Measurements from ENCODE around the gene SYNE2.

SYNE2 gene

DNA sequence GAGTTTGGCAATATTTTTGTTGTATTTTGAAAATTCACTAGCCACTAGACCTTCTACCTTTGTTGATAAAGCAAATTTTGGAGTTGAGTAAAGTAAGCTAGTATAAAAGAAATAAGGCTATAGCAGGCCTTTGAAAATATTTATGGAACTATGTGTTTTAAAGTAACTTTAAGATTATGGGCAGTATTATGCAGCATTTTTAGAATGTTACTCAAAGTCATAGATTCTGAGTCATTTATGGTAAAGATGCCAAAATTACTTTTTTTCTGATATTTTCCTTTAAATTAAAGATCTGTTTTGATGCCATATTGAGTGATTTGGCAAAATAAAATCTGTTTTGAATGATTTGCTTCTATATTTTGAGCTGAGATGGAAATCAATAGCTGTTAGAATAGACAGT, 57.2 kb downstream of the SYNE2 start:
- Histone ChIP-seq H3K27ac (ENCODE audit: insufficient read depth, low read depth, low read length, poor library complexity, severe bottlenecking) (no peak overlapping the region), H3K4me3 (ENCODE audit: insufficient read depth, low read depth, low read length) (no peak overlapping the region), H3K36me3 (ENCODE audit: control insufficient read depth, insufficient read depth, low read length) (no peaks in the 10 kb centered on the region)

DNA sequence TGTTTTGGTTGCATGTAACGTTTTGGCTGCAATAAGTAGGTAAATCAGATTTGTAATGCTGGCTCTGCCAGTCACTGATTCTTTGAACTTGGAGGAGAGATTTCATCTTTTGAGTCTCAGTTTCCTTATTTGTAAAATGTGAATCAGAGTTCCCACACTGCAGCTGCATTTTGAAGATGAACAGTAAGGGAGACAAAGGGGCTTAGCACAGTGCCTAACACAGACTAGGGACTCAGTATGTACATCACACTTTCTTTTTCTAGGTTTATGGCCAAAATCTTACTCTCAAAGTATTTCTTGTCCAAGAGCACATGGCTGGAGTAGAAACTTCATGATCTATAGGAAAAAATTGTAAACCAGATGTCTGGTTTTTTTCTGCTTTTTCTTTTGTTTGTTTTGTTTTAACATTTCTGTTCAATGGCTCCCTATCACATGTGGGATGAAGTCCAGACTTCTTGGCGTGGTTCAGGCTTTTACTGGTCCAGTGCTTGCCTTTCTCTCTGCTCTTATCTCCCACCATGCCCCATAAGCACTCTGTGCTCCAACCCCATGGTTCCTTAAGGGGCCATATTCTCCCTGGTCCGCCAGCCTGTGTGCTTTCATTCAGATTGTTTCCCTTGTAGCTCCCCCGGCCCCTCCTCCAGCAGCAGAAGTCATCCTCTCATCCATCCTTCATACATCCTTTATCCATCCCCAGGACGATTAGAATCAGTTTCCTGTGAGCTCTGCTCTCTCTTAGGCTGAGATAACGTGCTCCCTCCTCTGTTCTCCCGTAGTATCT, 58.0 kb downstream of the SYNE2 start:
- Histone ChIP-seq H3K4me3 (ENCODE audit: insufficient read depth, low read depth, low read length) (no peak overlapping the region), H3K9me3 (ENCODE audit: control insufficient read depth, low read length) (no peaks in the 10 kb centered on the region), H3K36me3 (ENCODE audit: control insufficient read depth, insufficient read depth, low read length) (no peaks in the 10 kb centered on the region), H3K27me3 (ENCODE audit: control insufficient read depth, insufficient read depth, low read length, poor library complexity, severe bottlenecking) (no peaks in the 10 kb centered on the region), H3K27ac (ENCODE audit: insufficient read depth, low read depth, low read length, poor library complexity, severe bottlenecking) (no peak overlapping the region), H3K4me1 (ENCODE audit: control insufficient read depth, insufficient read depth, low read length) (peaks cover 6% of the 10 kb centered on the region)
- WGBS, 2 experiments = 85 to 86% methylated on average over 5 of the region's 7 CpGs

More for the DNA sequence above, 57.2 kb downstream of the SYNE2 start:
- Histone ChIP-seq H3K4me1 (ENCODE audit: control insufficient read depth, insufficient read depth, low read length) (peaks cover 6% of the 10 kb centered on the region), H3K27me3 (ENCODE audit: control insufficient read depth, insufficient read depth, low read length, poor library complexity, severe bottlenecking) (no peaks in the 10 kb centered on the region), H3K9me3 (ENCODE audit: control insufficient read depth, low read length) (no peaks in the 10 kb centered on the region)

DNA sequence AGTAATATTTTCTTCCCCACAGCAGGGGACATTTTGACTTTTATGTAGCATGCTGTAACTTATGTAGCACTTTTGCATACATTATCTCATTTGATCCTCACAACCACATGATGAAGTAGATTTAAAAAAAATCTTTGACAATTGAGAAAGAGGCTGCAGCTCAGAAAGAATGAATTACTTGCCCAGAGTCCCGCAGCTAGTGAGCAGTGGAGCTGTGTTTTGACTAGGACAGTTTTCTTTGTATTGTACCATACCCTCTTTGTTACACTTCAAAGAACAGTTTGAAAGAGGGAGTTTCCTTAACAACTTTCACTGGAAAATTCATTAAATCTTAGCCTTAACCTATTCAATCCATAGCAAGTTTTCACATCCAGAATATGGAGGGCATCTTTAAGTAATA, 58.6 kb downstream of the SYNE2 start:
- no peaks in the 10 kb centered on the region for H3K36me3 ChIP-seq (ENCODE audit: control insufficient read depth, insufficient read depth, low read length)
- no peaks in the 10 kb centered on the region for H3K27me3 ChIP-seq (ENCODE audit: control insufficient read depth, insufficient read depth, low read length, poor library complexity, severe bottlenecking)
- no peaks in the 10 kb centered on the region for H3K9me3 ChIP-seq (ENCODE audit: control insufficient read depth, low read length)
- H3K27ac ChIP-seq (ENCODE audit: insufficient read depth, low read depth, low read length, poor library complexity, severe bottlenecking) = no peak overlapping the region
- no peak overlapping the region for H3K4me3 ChIP-seq (ENCODE audit: insufficient read depth, low read depth, low read length)
- WGBS, 2 experiments = 67 to 80% methylated on average over 1 of the region's 1 CpG
- H3K4me1 ChIP-seq (ENCODE audit: control insufficient read depth, insufficient read depth, low read length) = peaks cover 6% of the 10 kb centered on the region

DNA sequence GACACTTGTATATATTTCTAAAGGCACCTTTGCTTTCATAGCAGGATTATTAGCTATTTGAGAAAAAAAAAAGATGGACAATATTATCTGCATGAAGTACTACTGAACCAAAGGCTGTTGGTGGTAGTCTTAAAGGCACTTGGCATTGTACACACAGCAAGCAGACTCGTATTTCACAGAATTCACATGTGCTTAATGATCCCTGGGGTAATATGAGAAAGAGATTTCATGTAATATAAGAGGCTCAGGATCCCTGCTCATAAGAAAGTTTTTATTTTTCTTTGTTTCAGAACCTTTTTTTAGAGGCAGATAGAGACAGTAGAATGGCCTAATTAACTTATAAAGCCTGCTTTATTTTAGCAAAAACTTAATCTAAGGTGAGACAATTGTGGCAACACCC, 59.5 kb downstream of the SYNE2 start:
- Histone ChIP-seq H3K36me3 (ENCODE audit: control insufficient read depth, insufficient read depth, low read length) (no peaks in the 10 kb centered on the region), H3K27ac (ENCODE audit: insufficient read depth, low read depth, low read length, poor library complexity, severe bottlenecking) (no peak overlapping the region), H3K4me3 (ENCODE audit: insufficient read depth, low read depth, low read length) (no peak overlapping the region), H3K4me1 (ENCODE audit: control insufficient read depth, insufficient read depth, low read length) (peaks cover 6% of the 10 kb centered on the region), H3K27me3 (ENCODE audit: control insufficient read depth, insufficient read depth, low read length, poor library complexity, severe bottlenecking) (no peaks in the 10 kb centered on the region), H3K9me3 (ENCODE audit: control insufficient read depth, low read length) (no peaks in the 10 kb centered on the region)
- 100% methylated on average over 1 of the region's 1 CpG for WGBS, 2 experiments

DNA sequence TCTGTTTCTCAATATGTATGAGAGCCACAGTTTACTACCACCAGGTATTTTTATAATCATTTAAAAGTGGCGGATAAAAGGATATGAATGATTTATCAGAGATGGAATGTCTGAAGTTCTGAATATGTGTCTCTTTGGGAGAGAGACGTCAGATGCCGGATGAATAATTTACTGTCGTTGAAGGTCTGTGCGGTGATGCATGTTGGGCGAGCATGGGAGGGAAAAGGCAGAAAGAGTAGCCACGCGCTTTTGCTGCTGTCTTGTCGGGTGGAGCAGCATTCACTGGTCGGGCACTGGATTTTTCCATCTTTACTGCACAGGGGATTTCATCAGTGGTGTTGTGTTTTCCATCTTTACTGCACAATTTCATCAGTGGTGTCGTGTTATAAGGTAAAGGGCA, 65.6 kb downstream of the SYNE2 start:
- H3K27me3 ChIP-seq (ENCODE audit: control insufficient read depth, insufficient read depth, low read length, poor library complexity, severe bottlenecking) = no peaks in the 10 kb centered on the region
- no peaks in the 10 kb centered on the region for H3K4me1 ChIP-seq (ENCODE audit: control insufficient read depth, insufficient read depth, low read length)
- H3K4me3 ChIP-seq (ENCODE audit: insufficient read depth, low read depth, low read length) = no peak overlapping the region
- no peaks in the 10 kb centered on the region for H3K9me3 ChIP-seq (ENCODE audit: control insufficient read depth, low read length)
- WGBS, 2 experiments = 95 to 99% methylated on average over 11 of the region's 11 CpGs
- H3K36me3 ChIP-seq (ENCODE audit: control insufficient read depth, insufficient read depth, low read length) = no peaks in the 10 kb centered on the region
- H3K27ac ChIP-seq (ENCODE audit: insufficient read depth, low read depth, low read length, poor library complexity, severe bottlenecking) = no peak overlapping the region

DNA sequence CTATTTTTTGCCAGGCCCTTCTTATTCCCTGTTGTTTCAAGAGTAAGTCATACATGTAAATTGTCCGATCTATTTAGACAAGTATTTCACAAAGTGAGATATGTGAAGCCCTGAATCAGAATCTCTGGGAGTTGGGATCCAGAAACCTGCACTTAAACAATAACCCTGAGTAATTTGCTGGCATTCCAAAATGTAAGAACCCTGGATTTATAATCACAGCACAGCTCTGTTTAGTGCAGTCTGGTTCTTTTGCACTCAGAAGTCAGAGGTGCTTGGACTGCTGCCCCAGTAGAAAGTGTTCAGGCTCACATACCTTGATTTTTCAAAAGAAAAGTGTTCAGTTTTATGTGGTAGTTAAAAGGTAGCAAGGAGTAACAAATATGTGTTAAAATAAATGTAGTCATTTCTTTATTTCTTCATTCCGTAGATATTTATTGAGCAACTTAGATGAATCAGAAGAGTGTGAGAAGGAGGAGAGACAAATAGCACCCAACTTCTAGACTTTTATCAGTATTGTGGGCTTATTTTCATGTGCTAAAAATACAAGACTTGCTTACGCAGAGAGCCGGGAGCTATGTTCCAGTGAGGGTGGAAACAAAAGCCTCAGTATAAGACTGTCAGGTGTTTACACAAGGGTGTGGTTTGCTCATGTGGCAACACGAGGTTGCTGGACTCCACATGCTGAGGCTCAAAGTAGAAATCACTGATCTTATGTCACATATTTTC, 70.1 kb downstream of the SYNE2 start:
- no peak overlapping the region for H3K27ac ChIP-seq (ENCODE audit: insufficient read depth, low read depth, low read length, poor library complexity, severe bottlenecking)
- no peaks in the 10 kb centered on the region for H3K9me3 ChIP-seq (ENCODE audit: control insufficient read depth, low read length)
- no peaks in the 10 kb centered on the region for H3K27me3 ChIP-seq (ENCODE audit: control insufficient read depth, insufficient read depth, low read length, poor library complexity, severe bottlenecking)
- H3K4me1 ChIP-seq (ENCODE audit: control insufficient read depth, insufficient read depth, low read length) = no peaks in the 10 kb centered on the region
- H3K4me3 ChIP-seq (ENCODE audit: insufficient read depth, low read depth, low read length) = no peak overlapping the region
- 87 to 89% methylated on average over 4 to 5 of the region's 5 CpGs for WGBS, 2 experiments
- H3K36me3 ChIP-seq (ENCODE audit: control insufficient read depth, insufficient read depth, low read length) = no peaks in the 10 kb centered on the region

DNA sequence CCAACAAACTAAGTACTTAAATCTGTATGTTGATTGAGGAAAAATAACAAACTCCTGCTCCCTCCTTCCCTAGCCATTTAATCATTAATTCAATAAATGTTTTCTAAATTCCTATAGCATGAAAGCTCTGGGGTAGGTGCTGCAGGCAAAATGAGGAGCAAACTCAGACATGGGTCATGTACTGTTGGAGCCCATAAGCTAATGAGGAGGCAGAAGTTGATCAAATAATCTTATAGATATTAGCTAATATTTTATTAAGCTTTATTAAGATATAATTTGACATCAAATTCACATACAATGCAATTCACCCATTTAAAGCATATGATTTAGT, 70.6 kb downstream of the SYNE2 start:
- H3K27ac ChIP-seq (ENCODE audit: insufficient read depth, low read depth, low read length, poor library complexity, severe bottlenecking) = no peak overlapping the region
- no peaks in the 10 kb centered on the region for H3K9me3 ChIP-seq (ENCODE audit: control insufficient read depth, low read length)
- H3K4me3 ChIP-seq (ENCODE audit: insufficient read depth, low read depth, low read length) = no peak overlapping the region
- H3K4me1 ChIP-seq (ENCODE audit: control insufficient read depth, insufficient read depth, low read length) = no peaks in the 10 kb centered on the region
- H3K36me3 ChIP-seq (ENCODE audit: control insufficient read depth, insufficient read depth, low read length) = no peaks in the 10 kb centered on the region
- no peaks in the 10 kb centered on the region for H3K27me3 ChIP-seq (ENCODE audit: control insufficient read depth, insufficient read depth, low read length, poor library complexity, severe bottlenecking)

DNA sequence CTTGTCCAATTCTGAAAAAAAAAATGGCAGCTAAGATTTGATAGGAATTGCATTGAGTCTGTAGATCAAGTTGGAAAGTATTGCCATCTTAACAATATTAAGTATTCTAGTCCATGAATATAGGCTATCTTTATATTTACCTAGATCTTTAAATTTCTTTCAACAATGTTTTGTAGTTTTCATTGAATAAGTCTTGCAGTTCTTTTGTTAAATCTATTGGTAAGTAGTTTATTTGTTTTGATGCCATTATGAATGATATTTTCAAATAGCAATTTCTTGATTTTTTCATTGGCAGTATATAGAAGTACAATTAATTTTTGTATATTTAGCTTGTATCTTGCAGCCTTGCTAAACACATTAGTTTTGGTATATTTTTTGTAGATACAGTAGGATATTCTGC, 71.6 kb downstream of the SYNE2 start:
- H3K4me3 ChIP-seq (ENCODE audit: insufficient read depth, low read depth, low read length) = no peak overlapping the region
- H3K27ac ChIP-seq (ENCODE audit: insufficient read depth, low read depth, low read length, poor library complexity, severe bottlenecking) = no peak overlapping the region
- H3K36me3 ChIP-seq (ENCODE audit: control insufficient read depth, insufficient read depth, low read length) = no peaks in the 10 kb centered on the region
- H3K4me1 ChIP-seq (ENCODE audit: control insufficient read depth, insufficient read depth, low read length) = no peaks in the 10 kb centered on the region
- H3K9me3 ChIP-seq (ENCODE audit: control insufficient read depth, low read length) = no peaks in the 10 kb centered on the region
- H3K27me3 ChIP-seq (ENCODE audit: control insufficient read depth, insufficient read depth, low read length, poor library complexity, severe bottlenecking) = no peaks in the 10 kb centered on the region

DNA sequence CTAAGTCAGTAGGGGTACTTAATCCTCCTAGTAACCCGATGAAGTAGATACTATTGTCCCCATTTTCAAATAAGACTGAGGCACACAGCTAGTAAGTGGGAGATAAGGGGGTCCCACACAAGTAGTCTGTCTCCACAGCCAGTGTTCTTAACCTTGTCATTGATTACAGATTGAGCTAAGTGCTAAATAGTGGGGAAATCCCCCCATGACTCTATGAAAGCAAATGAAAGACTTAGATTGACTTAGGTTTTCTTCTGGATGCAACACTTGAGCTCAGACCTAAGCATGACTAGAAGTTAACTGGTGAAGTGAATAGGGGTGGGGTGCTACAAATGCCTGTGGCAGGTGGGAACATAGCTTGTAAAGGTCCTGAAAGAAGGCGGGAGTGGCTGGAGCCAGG, 73.8 kb downstream of the SYNE2 start:
- Histone ChIP-seq H3K4me3 (ENCODE audit: insufficient read depth, low read depth, low read length) (no peak overlapping the region), H3K36me3 (ENCODE audit: control insufficient read depth, insufficient read depth, low read length) (no peaks in the 10 kb centered on the region), H3K27me3 (ENCODE audit: control insufficient read depth, insufficient read depth, low read length, poor library complexity, severe bottlenecking) (no peaks in the 10 kb centered on the region), H3K4me1 (ENCODE audit: control insufficient read depth, insufficient read depth, low read length) (no peaks in the 10 kb centered on the region), H3K27ac (ENCODE audit: insufficient read depth, low read depth, low read length, poor library complexity, severe bottlenecking) (no peak overlapping the region), H3K9me3 (ENCODE audit: control insufficient read depth, low read length) (no peaks in the 10 kb centered on the region)
- 93 to 98% methylated on average over 2 of the region's 2 CpGs for WGBS, 2 experiments

DNA sequence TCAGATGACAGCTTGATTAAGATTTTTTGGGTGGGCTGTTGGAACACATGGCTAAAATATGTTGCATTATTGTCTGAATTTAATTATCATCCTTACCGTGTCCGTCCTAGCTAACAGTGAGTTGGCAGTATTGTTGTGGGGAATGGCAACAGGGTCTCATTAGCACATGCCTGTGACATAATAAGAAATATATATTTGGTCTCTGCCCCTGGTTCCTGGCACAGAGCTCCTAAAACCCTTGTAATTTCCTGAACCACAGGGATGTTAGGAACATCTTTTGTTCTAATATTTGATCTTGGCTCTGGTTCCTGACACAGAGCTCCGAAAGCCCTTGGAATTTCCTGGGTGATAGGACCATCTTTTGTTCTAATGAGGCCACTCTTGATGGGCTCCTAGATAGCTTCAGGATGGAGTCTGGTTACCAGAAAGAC, 76.0 kb downstream of the SYNE2 start:
- Histone ChIP-seq H3K9me3 (ENCODE audit: control insufficient read depth, low read length) (no peaks in the 10 kb centered on the region), H3K27me3 (ENCODE audit: control insufficient read depth, insufficient read depth, low read length, poor library complexity, severe bottlenecking) (no peaks in the 10 kb centered on the region), H3K36me3 (ENCODE audit: control insufficient read depth, insufficient read depth, low read length) (no peaks in the 10 kb centered on the region), H3K27ac (ENCODE audit: insufficient read depth, low read depth, low read length, poor library complexity, severe bottlenecking) (no peak overlapping the region), H3K4me1 (ENCODE audit: control insufficient read depth, insufficient read depth, low read length) (no peaks in the 10 kb centered on the region), H3K4me3 (ENCODE audit: insufficient read depth, low read depth, low read length) (no peak overlapping the region)
- 94 to 96% methylated on average over 3 of the region's 3 CpGs for WGBS, 2 experiments

All from ectodermal cell (in vitro differentiated cells).